K562 (cell line): ENCODE data around the gene PUS3. TPM values are rescaled to one million over a fixed set of nuclear protein-coding genes. Genes with fewer than 3 reads are reported as not detected.

ENCODE experiments used
- AFF1 ChIP-seq, 2 experiments: fragments of 450-650 bp; IDR thresholded peaks; 2 replicates each; pipeline ENCODE4 v1.6.1; 2018; ENCODE audit warnings: mild to moderate bottlenecking in 2 of 2, low read depth in 1 of 2; ENCODE audit not compliant: partially characterized antibody in 2 of 2
- BACH1 ChIP-seq: fragments of 200-800 bp; sonication (Bioruptor generic); IDR thresholded peaks from 2 replicates; pipeline ENCODE4 v1.6.1; 2016; ENCODE audit warnings: missing genetic modification characterization, missing compliant biosample characterization
- BCLAF1 ChIP-seq, 2 experiments: fragments of 450-650 bp in 1 of 2; IDR thresholded peaks; 2 replicates each; pipeline ENCODE4 v1.6.1; 2011 to 2017; ENCODE audit warnings: low read depth in 2 of 2, antibody characterized with exemption in 1 of 2, borderline replicate concordance in 1 of 2, low read length in 1 of 2, mild to moderate bottlenecking in 1 of 2, mixed read lengths in 1 of 2; ENCODE audit not compliant: control insufficient read depth in 1 of 2
- BRCA1 ChIP-seq, 2 experiments: fragments of 450-650 bp in 1 of 2; sonication (generic) in 1 of 2; formaldehyde crosslinking in 1 of 2; IDR thresholded peaks; 2 replicates each; pipeline versions ENCODE4 v1.5.0 to v1.6.1; 2017 to 2020; ENCODE audit warnings: mild to moderate bottlenecking in 1 of 2, missing genetic modification reagents in 1 of 2
- CEBPG ChIP-seq, 3 experiments: fragments of 200-800 bp in 1 of 3; sonication (Bioruptor generic) in 1 of 3; sonication (generic) in 1 of 3; formaldehyde crosslinking in 1 of 3; IDR thresholded peaks in 2 of 3; conservative IDR thresholded peaks in 1 of 3; 2 replicates each; pipeline versions ENCODE4 v1.6.1 to v1.8.0; 2016 to 2022; ENCODE audit warnings: missing compliant biosample characterization in 2 of 3, missing genetic modification characterization in 2 of 3, mild to moderate bottlenecking in 1 of 3, missing genetic modification reagents in 1 of 3
- ETS1 ChIP-seq: conservative IDR thresholded peaks from 2 replicates; pipeline ENCODE4 v1.6.1; 2011; ENCODE audit warnings: low read depth, mild to moderate bottlenecking, low read length; ENCODE audit not compliant: control insufficient read depth
- HDAC2 ChIP-seq: fragments of 450-650 bp; IDR thresholded peaks from 2 replicates; pipeline ENCODE4 v1.6.1; 2016; ENCODE audit warnings: mild to moderate bottlenecking
- HOXB6 ChIP-seq: fragments of 250-450 bp; sonication (Bioruptor Pico); IDR thresholded peaks from 2 replicates; pipeline ENCODE4 v1.5.1; 2022; ENCODE audit warnings: mild to moderate bottlenecking, borderline replicate concordance
- MIER1 ChIP-seq: fragments of 450-650 bp; IDR thresholded peaks from 2 replicates; pipeline ENCODE4 v1.6.1; 2016; ENCODE audit warnings: antibody characterized with exemption, mild to moderate bottlenecking, low read depth
- NFYB ChIP-seq: IDR thresholded peaks from 2 replicates; pipeline ENCODE4 v1.6.1; 2011; ENCODE audit warnings: mild to moderate bottlenecking, moderate library complexity; ENCODE audit not compliant: insufficient read length; ENCODE audit errors: extremely low read depth
- NR2C2 ChIP-seq, 2 experiments: fragments of 200-800 bp in 1 of 2; sonication (Bioruptor generic) in 1 of 2; sonication (generic) in 1 of 2; formaldehyde crosslinking in 1 of 2; IDR thresholded peaks; 2 replicates each; pipeline versions ENCODE4 v1.6.1 to v1.8.0; 2016 to 2022; ENCODE audit warnings: mild to moderate bottlenecking in 1 of 2, missing compliant biosample characterization in 1 of 2, missing genetic modification characterization in 1 of 2, missing genetic modification reagents in 1 of 2
- PHB2 ChIP-seq: fragments of 450-650 bp; IDR thresholded peaks from 2 replicates; pipeline ENCODE4 v1.6.1; 2017; ENCODE audit warnings: low read depth
- SMARCB1 ChIP-seq: IDR thresholded peaks from 2 replicates; pipeline ENCODE4 v1.6.1; 2011; ENCODE audit warnings: improper control_type of control experiment, low read depth; ENCODE audit not compliant: insufficient read length
- TRIM24 ChIP-seq, 2 experiments: fragments of 450-650 bp; IDR thresholded peaks; 2 replicates each; pipeline ENCODE4 v1.6.1; 2016
- ZFP36 ChIP-seq: fragments of 150-350 bp; IDR thresholded peaks from 2 replicates; pipeline ENCODE4 v1.6.1; 2018; ENCODE audit warnings: low read length, low read depth; ENCODE audit not compliant: partially characterized antibody
- ZKSCAN8 ChIP-seq: fragments of 200-800 bp; sonication (Bioruptor generic); IDR thresholded peaks from 2 replicates; pipeline ENCODE4 v1.6.1; 2016; ENCODE audit warnings: missing genetic modification characterization, missing compliant biosample characterization
- ZNF785 ChIP-seq: fragments of 250-450 bp; sonication (Bioruptor Pico); IDR thresholded peaks from 2 replicates; pipeline ENCODE4 v1.4.0; 2020; ENCODE audit warnings: mild to moderate bottlenecking
- polyA plus RNA-seq, 8 experiments: library from polyadenylated mRNA; depleted of rRNA in 4 of 8; stranded (reverse) in 5 of 8; unstranded in 3 of 8; fragments of >200 nt; fragmentation: Nextera tagmentation in 2 of 8; fragmentation: Illumina TruSeq in 1 of 8; extraction: Ambion mirVana in 2 of 8; extraction: Trizol in 1 of 8; gene quantifications; 2 replicates each; pipeline versions ENCODE4 v1.2.1 to v1.2.3, GENCODE V29; 2011 to 2014; ENCODE audit warnings: inconsistent platforms in 1 of 8, missing spikeins in 1 of 8
- total RNA-seq, 7 experiments: library from RNA; depleted of rRNA in 6 of 7; stranded (reverse); fragments of >200 nt in 6 of 7; fragmentation: Illumina TruSeq in 2 of 7; extraction: Trizol in 2 of 7; gene quantifications; 2 replicates each; pipeline versions ENCODE4 v1.2.1 to v1.2.3, GENCODE V29; 2011 to 2021; ENCODE audit warnings: low replicate concordance in 1 of 7

PUS3 gene
- total and polyA plus RNA-seq, 9 of the 15 experiments (the other 6 are each of a cell fraction or from before 2014, with no cell fraction given): 16.5 to 49.2 (median 35.9) TPM

GRCh38 chr11:125902927-125903710 lies at the start of gene PUS3 (continued):
- no peak for TF ChIP-seq PHB2
- no peak for TF ChIP-seq ETS1
- TF ChIP-seq ZKSCAN8 (CRISPR knock-in tag): no peak
- TF ChIP-seq NR2C2 (CRISPR knock-in tag; IDR thresholded peaks at IDR 0.05): no peak
- TF ChIP-seq NR2C2 (tag; IDR thresholded peaks at IDR 0.05): no peak
- no peak for TF ChIP-seq BCLAF1 (IDR thresholded peaks at IDR 0.05; ENCODE audit: borderline replicate concordance in 1 of 2, control insufficient read depth in 1 of 2, low read depth in 2 of 2, low read length in 1 of 2)
- no peak for TF ChIP-seq HOXB6 (CRISPR knock-in tag)
- TF ChIP-seq ZNF785: no peak
- no peak for TF ChIP-seq BRCA1 (IDR thresholded peaks at IDR 0.05)
- TF ChIP-seq BRCA1 (CRISPR knock-in tag; IDR thresholded peaks at IDR 0.05): no peak
- TF ChIP-seq HDAC2: no peak
- TF ChIP-seq ZFP36: no peak
- no peak for TF ChIP-seq CEBPG (CRISPR knock-in tag; IDR thresholded peaks at IDR 0.05)
- TF ChIP-seq CEBPG (tag; conservative IDR thresholded peaks at IDR 0.05 in 1 of 2, IDR thresholded peaks at IDR 0.05 in 1 of 2): no peak
- TF ChIP-seq MIER1: peak; percentile 91
- no peak for TF ChIP-seq SMARCB1
- TF ChIP-seq BACH1: no peak
- TF ChIP-seq NFYB: no peak
- TF ChIP-seq TRIM24 (IDR thresholded peaks at IDR 0.05): no peak
- peak; percentile 16 to 96 for TF ChIP-seq AFF1 (IDR thresholded peaks at IDR 0.05; ENCODE audit: low read depth in 1 of 2, partially characterized antibody in 2 of 2)
